Measurements from ENCODE around the gene CHDH.

The CHDH gene

GRCh38 chr3:53846134-53846850, at the start of gene CHDH, which contains the start of gene IL17RB:
Gene CHDH, minus strand, starts transcription at chr3:53846419. Its CDS starts 22,411 bp downstream, at chr3:53824008.
Gene IL17RB, plus strand, starts transcription at chr3:53846568. Its CDS starts 21 bp downstream, at chr3:53846589.
- peak; percentile 76 for DNase-seq (ENCODE audit: low spot score)

DNA sequence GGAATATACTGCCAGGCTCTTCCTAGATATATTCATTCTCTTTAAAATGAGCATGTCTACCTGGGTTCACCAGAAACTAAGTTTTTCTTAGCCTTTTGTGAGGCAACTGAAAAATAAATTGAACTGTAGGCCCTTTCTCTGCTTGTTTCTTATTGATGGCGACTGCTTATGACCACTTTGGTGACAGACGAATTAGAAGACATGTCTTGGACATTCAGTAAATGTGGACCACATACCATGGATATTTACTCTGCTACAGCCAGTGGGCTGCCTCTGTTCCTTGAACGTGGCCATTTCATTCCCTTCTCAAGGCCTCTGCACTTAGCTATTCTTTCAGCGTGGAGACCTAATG, 46.0 kb upstream of the CHDH start:
- DNase-seq (ENCODE audit: low spot score), result no peak

GRCh38 chr3:53891497-53892285, 45.5 kb upstream of the CHDH start, which contains the start of gene SELENOK:
Gene SELENOK, minus strand, starts transcription at chr3:53891859.
- peak; percentile 99 for DNase-seq (ENCODE audit: low spot score)

- peak; percentile 80 for DNase-seq (ENCODE audit: low spot score)
Measured at GRCh38 chr3:53890726-53891475, 44.7 kb upstream of the CHDH start.

GRCh38 chr3:53888232-53888631, 42.0 kb upstream of the CHDH start:
- DNase-seq (ENCODE audit: low spot score), result no peak

- DNase-seq (ENCODE audit: low spot score), result no peak
Measured at GRCh38 chr3:53887446-53887845, 41.2 kb upstream of the CHDH start.

DNA sequence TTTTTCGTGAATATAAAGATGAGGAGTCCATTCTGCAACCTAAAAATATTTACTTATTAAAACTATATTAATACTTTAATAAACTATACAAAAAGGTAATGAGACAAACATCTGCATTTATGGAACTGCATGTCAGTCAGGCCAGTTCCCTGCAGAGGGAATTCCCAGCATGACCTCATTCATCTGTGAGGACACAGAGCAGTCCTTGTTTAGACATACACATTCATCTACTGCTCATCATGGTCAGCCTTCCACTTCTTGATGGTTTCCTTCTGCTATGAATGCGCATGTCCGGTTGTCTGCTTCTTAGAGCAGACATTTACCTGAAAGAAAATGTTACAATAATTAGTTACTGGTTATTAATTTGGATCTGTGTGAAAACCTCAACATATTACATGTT, 39.0 kb upstream of the CHDH start:
- DNase-seq (ENCODE audit: low spot score), result peak; percentile 81

DNA sequence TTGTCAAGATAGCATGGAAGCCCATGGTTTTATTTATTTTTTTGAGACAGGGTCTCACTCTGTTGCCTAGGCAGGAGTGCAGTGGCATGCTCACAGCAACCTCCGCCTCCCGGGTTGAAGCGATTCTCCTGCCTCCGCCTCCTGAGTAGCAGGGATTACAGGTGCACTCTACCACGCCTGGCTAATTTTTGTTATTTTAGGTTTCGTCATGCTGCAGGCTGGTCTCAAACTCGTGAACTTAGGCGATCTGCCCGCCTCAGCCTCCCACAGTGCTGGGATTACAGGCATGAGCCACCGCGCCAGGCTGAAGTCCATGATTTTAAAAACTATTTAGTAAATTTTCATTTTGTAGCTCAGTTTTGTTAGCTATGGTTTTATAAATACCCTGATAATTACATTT, 38.4 kb upstream of the CHDH start:
- no peak for DNase-seq (ENCODE audit: low spot score)

- no peak for DNase-seq (ENCODE audit: low spot score)
Measured at GRCh38 chr3:53883008-53883407, 36.8 kb upstream of the CHDH start.

DNA sequence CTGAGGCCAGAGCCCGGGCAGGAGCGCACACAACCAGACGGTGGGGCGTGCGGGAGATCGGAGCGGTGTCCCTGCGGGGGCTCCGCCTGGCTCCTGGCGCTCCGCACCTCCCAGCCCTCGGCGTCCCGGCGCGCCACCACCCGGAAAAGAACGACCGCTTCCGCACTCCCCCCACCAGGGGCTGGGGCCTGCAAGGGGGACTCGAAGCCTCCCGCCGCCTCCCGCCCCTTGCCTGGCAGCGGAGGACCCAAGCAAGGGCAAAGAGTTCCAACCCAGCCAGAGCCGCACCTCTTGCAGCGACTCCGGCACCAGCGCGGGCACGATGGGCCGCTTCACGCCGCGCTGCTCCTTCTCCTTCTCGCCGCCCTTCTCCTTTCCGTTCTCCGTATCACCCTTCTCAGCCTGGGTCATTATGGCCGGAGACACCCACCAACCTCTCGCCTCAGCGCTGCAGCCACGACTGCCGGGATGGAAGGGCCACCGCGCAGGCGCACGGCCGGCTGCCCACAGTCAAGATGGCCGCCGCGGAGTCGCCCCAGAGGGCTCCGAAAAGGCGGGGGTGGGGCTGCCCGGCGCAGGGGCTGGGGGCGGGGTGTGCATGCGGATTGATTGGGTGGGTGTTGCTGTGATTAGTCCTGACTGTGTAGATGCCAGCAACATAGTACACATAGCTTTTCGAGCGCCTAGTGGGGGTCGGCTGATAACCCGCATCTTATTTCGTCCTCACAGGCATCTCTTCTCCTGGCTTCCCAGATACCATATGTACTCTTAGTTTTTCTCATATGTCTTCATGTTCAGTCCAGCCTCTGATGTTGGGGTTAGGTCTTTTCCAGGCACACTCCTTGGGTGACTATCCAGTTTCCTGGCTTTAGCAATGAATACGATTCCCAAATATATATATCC, 35.7 kb upstream of the CHDH start, which contains the start of gene ACTR8:
ACTR8 (minus strand) TSS at position 462 of the 903 bp plus-strand sequence; CDS start at position 411, 51 bp downstream.
- DNase-seq (ENCODE audit: low spot score), result peak; percentile 89

- peak; percentile 51 for DNase-seq (ENCODE audit: low spot score)
Measured at GRCh38 chr3:53880396-53881345, 34.5 kb upstream of the CHDH start.

- DNase-seq (ENCODE audit: low spot score), result no peak
Measured at GRCh38 chr3:53865732-53866499, 19.7 kb upstream of the CHDH start.

DNA sequence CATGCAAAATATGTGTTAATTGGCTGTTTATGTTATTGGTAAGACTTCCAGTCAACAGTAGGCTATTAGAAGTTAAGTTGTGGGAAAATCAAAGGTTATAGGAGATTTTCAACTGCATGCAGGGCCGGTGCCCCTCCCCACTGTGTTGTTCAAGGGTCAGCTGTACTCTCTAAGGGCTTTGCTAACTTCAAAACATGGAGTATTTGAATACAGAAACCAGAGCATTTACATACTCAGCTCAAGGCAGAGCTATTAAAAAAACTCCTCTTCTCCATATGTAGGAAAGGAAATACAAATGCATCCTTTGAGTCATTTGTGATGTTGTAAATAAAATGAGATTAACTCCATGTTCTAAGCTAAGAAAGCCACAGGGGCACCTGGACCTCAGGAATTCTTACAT, 16.9 kb upstream of the CHDH start:
- no peak for DNase-seq (ENCODE audit: low spot score)

GRCh38 chr3:53862241-53862640, 16.0 kb upstream of the CHDH start:
- peak; percentile 81 for DNase-seq (ENCODE audit: low spot score)

DNA sequence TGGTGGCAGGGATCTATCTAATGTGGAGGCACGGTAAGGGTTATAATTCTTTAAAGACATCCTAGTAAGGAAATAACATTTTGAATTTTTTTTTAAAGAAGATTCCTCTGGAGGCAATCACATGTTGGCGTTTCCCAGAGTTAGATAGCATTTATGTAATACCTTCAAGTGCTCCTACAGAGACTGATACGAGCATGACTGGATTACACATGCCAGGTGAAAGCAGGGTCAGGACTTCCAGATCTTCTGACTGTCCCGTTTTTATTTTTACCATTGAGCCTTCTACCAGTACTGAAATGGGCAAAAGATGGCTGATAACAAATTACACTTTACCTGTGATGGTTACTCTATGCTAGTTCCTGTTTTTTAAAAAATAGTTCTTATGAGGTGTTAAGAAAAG, 14.0 kb upstream of the CHDH start:
- DNase-seq (ENCODE audit: low spot score), result no peak

GRCh38 chr3:53859178-53859577, 13.0 kb upstream of the CHDH start:
- no peak for DNase-seq (ENCODE audit: low spot score)

- peak; percentile 69 for DNase-seq (ENCODE audit: low spot score)
Measured at GRCh38 chr3:53858096-53858741, 12.0 kb upstream of the CHDH start.

DNA sequence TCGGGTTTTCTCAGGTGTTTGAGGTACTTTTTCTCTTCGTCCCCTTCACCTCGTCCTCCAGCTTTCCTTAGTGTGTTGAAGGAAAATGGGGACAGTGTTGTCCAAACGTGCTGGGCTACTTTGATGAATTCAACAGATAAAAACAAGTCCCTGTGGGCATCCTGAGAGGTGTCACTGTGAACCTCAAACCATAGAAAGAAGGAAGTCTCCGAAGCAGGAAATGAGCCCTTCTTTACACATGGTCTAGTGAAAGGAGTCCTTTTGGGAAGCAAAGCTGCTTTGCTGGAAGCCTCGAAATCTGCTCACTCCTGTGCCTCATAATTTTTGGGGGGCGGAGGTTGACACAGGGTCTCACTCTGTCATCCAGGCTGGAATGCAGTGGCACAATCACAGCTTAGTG, 10.7 kb upstream of the CHDH start:
- DNase-seq (ENCODE audit: low spot score), result no peak

DNA sequence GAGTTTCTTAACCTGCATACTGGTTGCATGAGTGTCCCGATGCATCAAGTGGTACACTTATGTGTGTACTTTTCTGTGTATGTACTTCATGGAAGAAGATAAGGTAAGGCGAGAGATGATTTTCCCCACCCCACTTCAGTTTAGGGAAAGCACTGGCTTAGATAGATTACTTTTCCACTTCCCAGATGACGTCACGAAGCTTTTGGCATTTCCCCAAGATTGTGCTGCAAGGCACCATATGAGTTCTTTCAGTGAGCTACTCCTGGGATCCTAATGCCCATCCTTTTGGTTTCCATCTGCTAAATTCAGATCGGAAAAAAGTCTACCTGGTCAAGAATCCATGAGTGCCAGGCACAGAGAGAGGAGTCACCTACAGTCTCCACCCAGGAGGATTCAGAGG, 4.7 kb upstream of the CHDH start:
- DNase-seq (ENCODE audit: low spot score), result peak; percentile 10
